GM19351 (cell line): ENCODE measurements around the gene OR2F1.
"Not testable (repeated sequence)": the region's sequence is repeated elsewhere in the genome, so short reads cannot be mapped to it uniquely, and the experiment has no call there.

Source experiments
- ATAC-seq: cut with Tn5 transposase; IDR thresholded peaks from one replicate; pipeline ENCODE4 v1.9.1; 2021; ENCODE audit warnings: mild to moderate bottlenecking, moderate library complexity; ENCODE audit not compliant: unreplicated experiment

OR2F1 gene

DNA sequence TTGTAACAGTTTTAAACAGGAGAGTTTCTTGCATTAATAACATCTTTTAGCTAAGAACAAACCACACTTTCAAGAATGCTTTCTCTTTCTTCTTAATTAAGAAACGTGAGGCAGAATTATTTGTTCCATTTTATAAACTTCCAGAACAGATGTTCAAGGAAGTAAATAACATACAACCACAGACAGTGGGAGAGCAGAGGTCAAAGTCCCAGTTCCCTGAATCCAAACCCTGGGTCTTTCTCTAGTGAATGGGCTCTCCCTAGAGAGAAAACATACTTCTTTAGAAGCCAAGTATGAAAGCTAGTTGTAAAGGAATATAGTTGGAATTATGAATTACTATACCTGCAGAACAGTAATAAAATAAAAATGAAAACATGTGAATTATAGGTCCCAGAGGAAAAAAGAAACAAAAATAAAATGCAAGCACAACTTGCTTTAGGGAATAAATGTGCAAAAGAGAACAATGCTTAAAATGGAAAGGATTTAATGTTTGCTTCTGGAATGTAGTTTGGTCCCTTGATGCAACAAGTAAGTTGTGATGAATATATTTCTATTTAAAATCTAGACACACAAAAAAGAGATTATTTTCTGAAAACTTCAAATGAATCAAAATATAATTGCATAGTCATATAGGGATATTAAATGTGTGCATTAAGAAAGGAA is 51.5 kb downstream of the OR2F1 start:
- no peak for ATAC-seq

DNA sequence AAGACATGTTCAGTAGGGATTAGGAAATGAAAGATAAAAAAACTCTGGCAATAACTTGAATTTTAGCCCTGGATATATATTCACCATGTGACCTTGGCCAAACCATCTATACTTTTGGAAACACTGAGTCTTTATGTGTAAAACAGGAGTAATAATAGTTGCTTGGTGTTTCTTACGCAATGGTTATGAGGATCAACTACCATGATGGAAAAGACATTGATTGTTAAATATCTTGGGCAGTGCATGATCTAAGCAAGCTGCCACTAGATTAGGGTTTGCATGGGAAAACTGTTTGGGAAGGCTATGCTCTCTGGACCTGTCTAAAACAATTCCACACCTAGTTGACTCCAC is 52.0 kb downstream of the OR2F1 start:
- no peak for ATAC-seq

DNA sequence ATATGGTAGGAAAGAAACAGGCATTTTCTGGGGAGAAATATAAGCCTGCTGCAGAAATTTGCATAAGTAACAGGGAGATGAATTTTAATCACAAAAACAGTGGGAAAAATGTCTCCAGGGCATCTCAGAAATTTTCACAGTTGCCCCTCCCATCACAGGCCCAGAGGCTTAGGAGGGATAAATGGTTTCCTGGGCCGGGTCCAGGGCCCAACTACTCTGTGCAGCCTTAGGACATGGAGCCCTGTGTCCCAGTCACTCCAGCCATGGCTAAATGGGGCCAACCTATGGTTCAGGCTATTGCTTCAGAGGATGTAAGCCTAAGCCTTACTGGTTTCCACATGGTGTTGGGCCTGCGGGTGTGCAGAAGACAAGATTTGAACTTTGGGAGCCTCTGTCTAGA is 54.7 kb downstream of the OR2F1 start:
- ATAC-seq: no peak

DNA sequence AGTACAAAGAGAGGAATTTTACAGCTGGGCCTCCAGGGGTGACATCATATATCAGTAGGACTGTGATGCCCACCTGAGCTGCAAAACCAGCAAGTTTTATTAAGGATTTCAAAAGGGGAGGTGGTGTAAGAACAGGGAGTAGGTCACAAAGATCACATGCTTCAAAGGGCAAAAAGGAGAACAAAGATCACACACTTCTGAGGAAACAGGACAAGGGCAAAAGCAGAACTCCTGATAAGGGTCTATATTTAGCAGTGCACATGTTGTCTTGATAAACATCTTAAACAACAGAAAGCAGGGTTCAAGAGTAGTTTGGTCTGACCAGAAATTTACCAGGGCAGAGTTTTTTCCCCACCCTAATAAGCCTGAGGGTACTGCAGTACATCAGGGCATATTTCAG is 55.4 kb downstream of the OR2F1 start:
- not testable (repeated sequence) for ATAC-seq

DNA sequence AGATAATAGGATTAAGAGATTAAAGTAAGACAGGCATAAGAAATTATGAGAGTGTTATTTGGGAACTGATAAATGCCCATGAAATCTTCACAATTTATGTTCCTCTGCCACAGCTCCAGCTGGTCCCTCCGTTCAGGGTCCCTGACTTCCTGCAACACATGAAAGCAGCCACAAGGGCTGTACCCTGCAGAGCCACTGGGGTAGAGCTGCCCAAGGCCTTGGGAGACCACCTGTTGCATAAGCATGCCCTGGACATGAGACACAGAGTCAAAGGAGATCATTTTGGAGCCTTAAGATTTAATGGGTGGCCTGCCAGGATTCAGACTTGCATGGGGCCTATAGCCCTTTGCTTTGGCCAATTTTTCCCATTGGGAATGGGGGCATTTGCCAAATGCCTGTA is 56.2 kb downstream of the OR2F1 start:
- not testable (repeated sequence) for ATAC-seq

DNA sequence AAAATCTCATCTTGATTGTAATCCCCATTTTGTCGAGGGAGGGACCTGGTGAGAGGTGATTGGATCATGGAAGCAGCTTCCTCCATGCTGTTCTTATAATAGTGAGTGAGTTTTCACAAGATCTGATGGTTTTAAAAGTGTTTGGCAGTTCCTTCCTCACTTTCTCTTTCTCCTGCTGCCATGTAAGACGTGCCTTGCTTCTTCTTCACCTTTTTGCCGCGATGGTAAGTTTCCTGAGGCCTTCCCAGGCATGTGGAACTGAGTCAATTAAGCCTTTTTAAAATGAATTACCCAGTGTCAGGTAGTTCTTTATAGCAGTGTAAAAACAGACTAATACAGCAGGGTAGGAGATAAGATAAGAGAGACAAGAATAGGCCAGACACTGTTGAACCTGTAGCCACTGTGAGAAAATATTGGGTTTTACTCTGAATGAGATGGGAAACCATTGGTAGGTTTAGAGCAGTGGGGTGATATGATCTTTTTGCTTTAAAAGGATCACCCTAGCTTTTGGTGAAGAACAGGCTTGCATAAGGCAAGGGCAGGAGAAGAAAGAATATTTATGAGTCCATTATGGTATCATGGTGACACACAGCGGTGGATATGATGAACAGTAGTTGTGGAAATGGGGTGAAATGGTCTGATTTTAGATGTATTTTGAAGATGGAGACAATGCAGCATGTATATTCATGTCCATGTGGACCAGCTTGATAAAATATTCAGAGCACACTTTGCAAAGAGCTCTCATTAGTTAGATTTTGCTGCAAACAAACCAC is 57.0 kb downstream of the OR2F1 start:
- ATAC-seq: no peak
